ENCODE results near the gene NLGN1.

NLGN1 gene

GRCh38 chr3:173395073-173395411 is 2.5 kb upstream of the NLGN1 start:
- Histone ChIP-seq H3K27me3 (replicated peaks; ENCODE audit: control insufficient read depth, insufficient read depth, low read length) (peaks cover 4% of the 10 kb centered on the region), H3K36me3 (ENCODE audit: control insufficient read depth, insufficient read depth, low read length) (no peaks in the 10 kb centered on the region), H3K4me3 (replicated peaks; ENCODE audit: low read depth, low read length) (peak overlapping the region; percentile 56)
- TF ChIP-seq CTCF (IDR thresholded peaks at IDR 0.05; ENCODE audit: insufficient read depth, low read length, poor library complexity, severe bottlenecking): no peak
- DNase-seq (ENCODE audit: extremely low read depth, insufficient read length): no peak

- H3K36me3 ChIP-seq (ENCODE audit: control insufficient read depth, insufficient read depth, low read length): no peaks in the 10 kb centered on the region
- peak; percentile 63 for DNase-seq (ENCODE audit: extremely low read depth, insufficient read length)
- TF ChIP-seq CTCF (IDR thresholded peaks at IDR 0.05; ENCODE audit: insufficient read depth, low read length, poor library complexity, severe bottlenecking): no peak
- H3K4me3 ChIP-seq (replicated peaks; ENCODE audit: low read depth, low read length): peak overlapping the region; percentile 56
- peaks cover 4% of the 10 kb centered on the region for H3K27me3 ChIP-seq (replicated peaks; ENCODE audit: control insufficient read depth, insufficient read depth, low read length)
Measured at GRCh38 chr3:173395412-173396181, 1.9 kb upstream of the NLGN1 start.

- DNase-seq (ENCODE audit: extremely low read depth, insufficient read length): no peak
- Histone ChIP-seq H3K36me3 (ENCODE audit: control insufficient read depth, insufficient read depth, low read length) (no peaks in the 10 kb centered on the region), H3K27me3 (replicated peaks; ENCODE audit: control insufficient read depth, insufficient read depth, low read length) (peaks cover 4% of the 10 kb centered on the region), H3K4me3 (replicated peaks; ENCODE audit: low read depth, low read length) (peak overlapping the region; percentile 56; the same call in 1 of the 2 replicates)
- TF ChIP-seq CTCF (IDR thresholded peaks at IDR 0.05; ENCODE audit: insufficient read depth, low read length, poor library complexity, severe bottlenecking): no peak
Measured at GRCh38 chr3:173396191-173397041, 1.1 kb upstream of the NLGN1 start.

GRCh38 chr3:173398111-173398479 is 551 bp downstream of the NLGN1 start:
- no peak overlapping the region for H3K4me3 ChIP-seq (replicated peaks; ENCODE audit: low read depth, low read length)
- TF ChIP-seq CTCF (IDR thresholded peaks at IDR 0.05; ENCODE audit: insufficient read depth, low read length, poor library complexity, severe bottlenecking): no peak
- peaks cover 4% of the 10 kb centered on the region for H3K27me3 ChIP-seq (replicated peaks; ENCODE audit: control insufficient read depth, insufficient read depth, low read length)
- DNase-seq (ENCODE audit: extremely low read depth, insufficient read length): no peak
- H3K36me3 ChIP-seq (ENCODE audit: control insufficient read depth, insufficient read depth, low read length): no peaks in the 10 kb centered on the region

- DNase-seq (ENCODE audit: extremely low read depth, insufficient read length): no peak
- no peaks in the 10 kb centered on the region for H3K36me3 ChIP-seq (ENCODE audit: control insufficient read depth, insufficient read depth, low read length)
- H3K27me3 ChIP-seq (replicated peaks; ENCODE audit: control insufficient read depth, insufficient read depth, low read length): peaks cover 4% of the 10 kb centered on the region
- no peak overlapping the region for H3K4me3 ChIP-seq (replicated peaks; ENCODE audit: low read depth, low read length)
- TF ChIP-seq CTCF (IDR thresholded peaks at IDR 0.05; ENCODE audit: insufficient read depth, low read length, poor library complexity, severe bottlenecking): no peak
Measured at GRCh38 chr3:173399044-173399443, 1.5 kb downstream of the NLGN1 start.

Measured in GM06990 (cell line).